ENCODE results near the gene ZNF534.
A peak's percentile ranks its signal among the peaks of the same experiment; 100 is the strongest.

The ZNF534 gene

GRCh38 chr19:52428937-52429336 is at the start of gene ZNF534:
Gene ZNF534, plus strand, starts transcription at chr19:52429148. Its CDS starts 2,327 bp downstream, at chr19:52431475.
- H3K27me3 Mint-ChIP-seq, result no peaks in the 10 kb centered on the region
- peaks cover 30 to 32% of the 10 kb centered on the region in 2 donors for H3K9me3 Mint-ChIP-seq
- no peak for DNase-seq
- no peak within 1 kb of the TSS for H3K4me3 Mint-ChIP-seq
- H3K4me1 Mint-ChIP-seq, result no peaks in the 10 kb centered on the region
- no peak within 1 kb of the TSS for H3K27ac Mint-ChIP-seq
- H3K36me3 Mint-ChIP-seq, result peaks cover 33 to 43% of the 10 kb centered on the region in 2 donors
- ATAC-seq (replicated peaks), result no peak

DNA sequence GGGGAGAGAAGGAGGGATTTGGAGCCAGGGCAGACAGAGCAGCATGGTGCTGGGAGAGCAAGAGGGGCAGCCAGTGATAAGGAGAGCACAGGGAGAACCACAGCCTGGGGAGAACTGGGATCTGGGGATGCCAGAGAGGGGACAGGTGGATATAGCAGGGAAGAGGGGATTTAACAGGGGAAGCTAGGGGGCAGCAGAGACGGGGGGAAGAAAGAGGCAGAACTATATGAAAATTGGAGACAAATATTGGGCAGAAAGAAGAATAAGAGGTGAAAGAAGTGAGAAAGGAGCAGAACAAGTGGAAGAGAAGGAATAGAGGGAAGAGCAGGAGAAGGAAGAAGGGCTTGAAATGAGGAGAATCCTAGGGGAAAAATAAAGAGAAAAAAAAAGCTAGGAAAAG is 37.8 kb upstream of the ZNF534 start:
- Mint-ChIP-seq H3K4me1 (no peaks in the 10 kb centered on the region), H3K27me3 (no peaks in the 10 kb centered on the region), H3K9me3 (peaks cover 31% of the 10 kb centered on the region in 2 donors), H3K36me3 (peaks cover 76 to 80% of the 10 kb centered on the region in 2 donors), H3K4me3 (no peak overlapping the region), H3K27ac (no peak overlapping the region)
- ATAC-seq (replicated peaks), result no peak
- no peak for DNase-seq

DNA sequence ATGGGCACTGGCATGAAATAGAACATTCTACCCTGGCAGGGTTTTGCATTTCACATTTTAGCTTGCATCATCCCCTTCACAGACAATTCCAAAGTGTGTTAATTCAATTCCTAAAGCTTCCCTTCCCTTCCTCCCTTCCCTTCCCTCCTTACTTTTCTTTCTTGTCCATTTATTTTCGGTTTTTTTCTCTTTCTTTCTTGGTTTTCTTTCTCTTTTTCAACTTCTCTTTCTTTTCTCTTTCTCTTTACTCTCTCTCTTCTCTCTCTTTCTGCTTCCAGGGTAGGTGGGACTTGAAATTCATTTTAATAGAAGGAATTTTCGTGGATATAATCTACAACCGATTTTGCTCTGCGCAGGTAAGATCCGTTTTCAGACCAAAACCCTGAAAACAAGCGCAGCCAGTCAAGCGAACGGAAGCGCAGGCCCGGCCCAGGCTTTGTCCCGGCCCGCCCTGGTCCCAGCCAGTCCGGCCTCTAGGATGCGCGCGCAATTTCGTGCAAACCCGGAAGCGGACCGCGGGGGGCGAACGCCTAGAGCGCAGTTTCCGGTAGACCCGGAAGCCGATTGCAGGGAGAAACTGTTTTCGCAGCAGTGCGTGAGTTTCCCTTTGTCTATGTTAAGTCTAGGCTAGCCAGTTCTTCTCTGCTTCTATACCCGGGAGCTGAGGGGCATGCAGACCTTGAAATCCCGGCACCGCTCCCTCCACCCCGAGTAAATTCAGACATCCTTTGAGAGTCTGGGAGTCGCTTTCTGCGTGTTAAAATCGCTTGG is 31.5 kb upstream of the ZNF534 start, which contains the start of gene ZNF528:
Gene ZNF528 (plus strand): TSS at position 540 of the 771 bp plus-strand sequence. CDS start 4,165 bp downstream, outside the sequence.
- H3K4me3 Mint-ChIP-seq, result peak within 1 kb of the TSS; percentile 89 to 92
- ATAC-seq (replicated peaks) (peak; percentile 99 to 100), DNase-seq (peak; percentile 95)
- H3K4me1 Mint-ChIP-seq, result peaks cover 14 to 19% of the 10 kb centered on the region in 2 donors
- H3K9me3 Mint-ChIP-seq, result peaks cover 25 to 38% of the 10 kb centered on the region in 2 donors
- H3K27me3 Mint-ChIP-seq, result no peaks in the 10 kb centered on the region
- peak within 1 kb of the TSS; percentile 97 for H3K27ac Mint-ChIP-seq
- peaks cover 76 to 87% of the 10 kb centered on the region in 2 donors for H3K36me3 Mint-ChIP-seq

DNA sequence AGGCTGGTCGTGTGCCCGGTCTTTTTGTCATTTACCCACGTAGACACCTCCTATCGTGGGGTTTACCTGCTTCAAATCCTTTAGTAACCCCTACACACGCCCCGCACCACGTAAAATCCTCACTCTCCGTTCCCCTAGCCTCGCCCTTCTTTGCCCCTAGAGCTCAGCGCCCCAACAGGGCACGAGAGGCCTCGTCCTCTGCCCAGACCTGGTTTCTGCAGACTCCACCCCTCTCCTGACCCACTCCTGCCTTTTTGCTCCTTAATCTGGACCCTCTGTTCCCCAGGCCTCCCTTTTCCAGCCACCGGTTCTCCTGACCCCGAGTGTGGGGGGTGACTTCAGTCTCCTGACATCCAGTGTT is 30.9 kb upstream of the ZNF534 start:
- H3K27me3 Mint-ChIP-seq, result no peaks in the 10 kb centered on the region
- H3K4me1 Mint-ChIP-seq, result peaks cover 14 to 19% of the 10 kb centered on the region in 2 donors
- peaks cover 24 to 36% of the 10 kb centered on the region in 2 donors for H3K9me3 Mint-ChIP-seq
- H3K36me3 Mint-ChIP-seq, result peaks cover 74 to 86% of the 10 kb centered on the region in 2 donors
- DNase-seq, result peak; percentile 19
- peak overlapping the region; percentile 97 for H3K27ac Mint-ChIP-seq
- H3K4me3 Mint-ChIP-seq, result peak overlapping the region; percentile 89 to 92
- ATAC-seq (replicated peaks), result peak; percentile 73 to 75

DNA sequence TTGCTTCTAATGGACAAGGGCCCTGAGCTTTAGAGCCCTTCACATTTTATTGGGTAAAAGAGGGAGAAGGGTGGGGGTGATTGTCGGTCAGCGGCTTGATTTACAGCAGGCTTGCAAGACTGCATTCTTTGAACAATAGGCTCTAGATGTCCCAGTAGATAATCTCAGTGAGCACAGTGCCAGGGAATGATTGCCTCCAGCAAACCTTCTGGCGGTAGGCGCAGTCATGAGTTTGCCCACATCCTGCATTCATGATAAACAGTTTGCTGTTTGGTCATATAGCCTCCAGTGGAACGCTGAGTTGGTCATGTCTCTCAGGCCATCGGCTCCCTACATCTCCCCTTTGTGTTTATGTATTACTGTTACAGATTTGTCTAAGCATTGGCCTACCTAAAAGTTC is 18.7 kb upstream of the ZNF534 start:
- no peak for ATAC-seq (replicated peaks)
- Mint-ChIP-seq H3K4me3 (no peak overlapping the region), H3K36me3 (peaks cover 90 to 97% of the 10 kb centered on the region in 2 donors), H3K27ac (no peak overlapping the region), H3K9me3 (peaks cover 25 to 29% of the 10 kb centered on the region in 2 donors), H3K27me3 (no peaks in the 10 kb centered on the region), H3K4me1 (no peaks in the 10 kb centered on the region)
- DNase-seq, result no peak

DNA sequence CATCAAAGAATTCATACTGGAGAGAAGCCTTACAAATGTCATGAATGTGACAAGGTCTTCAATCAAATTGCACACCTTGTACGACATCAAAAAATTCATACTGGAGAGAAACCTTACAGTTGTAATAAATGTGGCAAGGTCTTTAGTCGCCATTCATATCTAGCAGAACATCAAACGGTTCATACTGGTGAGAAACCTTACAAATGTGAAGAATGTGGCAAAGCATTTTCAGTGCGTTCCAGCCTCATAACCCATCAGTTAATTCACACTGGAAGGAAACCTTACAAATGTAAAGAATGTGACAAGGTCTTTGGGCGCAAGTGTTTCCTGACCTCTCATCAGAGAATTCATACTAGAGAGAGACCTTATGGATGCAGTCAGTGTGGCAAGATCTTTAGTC is 13.2 kb upstream of the ZNF534 start:
- Mint-ChIP-seq H3K9me3 (peaks cover 26 to 30% of the 10 kb centered on the region in 2 donors), H3K27me3 (no peaks in the 10 kb centered on the region), H3K36me3 (peaks cover 44 to 48% of the 10 kb centered on the region in 2 donors), H3K4me3 (no peak overlapping the region), H3K27ac (no peak overlapping the region), H3K4me1 (no peaks in the 10 kb centered on the region)
- no peak for DNase-seq
- ATAC-seq (replicated peaks), result no peak

GRCh38 chr19:52442179-52442578 is 13.2 kb downstream of the ZNF534 start:
- Mint-ChIP-seq H3K27ac (no peak overlapping the region), H3K4me3 (no peak overlapping the region), H3K27me3 (peaks cover 0 to 4% of the 10 kb centered on the region in 2 donors), H3K4me1 (no peaks in the 10 kb centered on the region), H3K9me3 (peaks cover 40 to 41% of the 10 kb centered on the region in 2 donors), H3K36me3 (peaks cover 18 to 20% of the 10 kb centered on the region in 2 donors)
- DNase-seq (no peak), ATAC-seq (replicated peaks) (no peak)

GRCh38 chr19:52444506-52444905 is 15.6 kb downstream of the ZNF534 start:
- no peaks in the 10 kb centered on the region for H3K4me1 Mint-ChIP-seq
- peaks cover 8 to 13% of the 10 kb centered on the region in 2 donors for H3K27me3 Mint-ChIP-seq
- peaks cover 12 to 15% of the 10 kb centered on the region in 2 donors for H3K36me3 Mint-ChIP-seq
- no peak for ATAC-seq (replicated peaks)
- H3K9me3 Mint-ChIP-seq, result peaks cover 41 to 42% of the 10 kb centered on the region in 2 donors
- DNase-seq, result no peak
- no peak overlapping the region for H3K27ac Mint-ChIP-seq
- no peak overlapping the region for H3K4me3 Mint-ChIP-seq

- Mint-ChIP-seq H3K4me1 (peaks cover 7 to 19% of the 10 kb centered on the region in 2 donors), H3K4me3 (no peak overlapping the region), H3K27ac (no peak overlapping the region), H3K9me3 (peaks cover 50 to 53% of the 10 kb centered on the region in 2 donors), H3K36me3 (peaks cover 44 to 55% of the 10 kb centered on the region in 2 donors), H3K27me3 (peaks cover 13 to 40% of the 10 kb centered on the region in 2 donors)
- ATAC-seq (replicated peaks) (no peak), DNase-seq (no peak)
Measured at GRCh38 chr19:52451241-52451640, 22.3 kb downstream of the ZNF534 start.

- Mint-ChIP-seq H3K9me3 (peaks cover 59 to 61% of the 10 kb centered on the region in 2 donors), H3K36me3 (peaks cover 64 to 77% of the 10 kb centered on the region in 2 donors), H3K4me1 (peaks cover 7 to 19% of the 10 kb centered on the region in 2 donors), H3K27me3 (peaks cover 13 to 37% of the 10 kb centered on the region in 2 donors), H3K4me3 (peak within 1 kb of the TSS; percentile 92 to 93), H3K27ac (peak within 1 kb of the TSS; percentile 92)
- ATAC-seq (replicated peaks) (peak; percentile 98), DNase-seq (peak; percentile 79)
Measured at GRCh38 chr19:52453324-52454094, 24.6 kb downstream of the ZNF534 start, which contains the start of gene ZNF578. Gene ZNF578, plus strand, starts transcription at chr19:52453553. Its CDS starts 48,293 bp downstream, at chr19:52501846.

GRCh38 chr19:52464798-52465470 is 36.0 kb downstream of the ZNF534 start:
- H3K9me3 Mint-ChIP-seq, result peaks cover 37 to 43% of the 10 kb centered on the region in 2 donors

DNA sequence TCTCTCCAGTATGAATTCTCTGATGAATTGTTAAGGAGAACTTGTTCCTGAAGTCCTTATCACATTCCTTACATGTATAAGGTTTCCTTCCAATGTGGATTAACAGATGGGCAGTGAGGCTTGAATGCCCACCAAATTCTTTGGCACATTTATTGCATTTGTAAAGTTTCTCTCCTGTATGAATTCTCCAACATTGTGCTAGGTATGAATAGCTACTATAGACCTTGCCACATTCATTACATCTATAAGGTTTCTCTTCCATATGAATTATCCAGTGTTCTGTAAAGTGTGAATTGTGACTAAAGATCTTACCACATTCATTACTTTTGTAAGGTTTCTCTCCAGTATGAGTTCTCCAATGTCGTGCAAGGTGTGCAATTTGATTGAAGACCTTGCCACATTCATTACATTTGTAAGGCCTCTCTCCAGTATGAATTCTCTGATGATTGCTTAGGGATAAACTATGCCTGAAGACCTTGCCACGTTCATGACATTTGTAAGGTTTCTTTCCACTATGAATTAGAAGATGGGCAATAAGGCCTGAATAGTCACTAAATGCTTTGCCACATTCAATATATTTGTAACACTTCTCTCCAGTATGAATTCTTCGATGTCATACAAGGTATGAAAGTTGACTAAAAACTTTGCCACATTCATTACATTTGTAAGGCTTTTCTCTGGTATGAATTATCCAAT is 44.9 kb downstream of the ZNF534 start:
- ATAC-seq (replicated peaks), result no peak
- no peak for DNase-seq
- Mint-ChIP-seq H3K27ac (no peak overlapping the region), H3K36me3 (peaks cover 41 to 61% of the 10 kb centered on the region in 2 donors), H3K27me3 (no peaks in the 10 kb centered on the region), H3K9me3 (peaks cover 40% of the 10 kb centered on the region in 2 donors), H3K4me3 (no peak overlapping the region), H3K4me1 (no peaks in the 10 kb centered on the region)

More at GRCh38 chr19:52464798-52465470, 36.0 kb downstream of the ZNF534 start:
- Mint-ChIP-seq H3K4me3 (no peak overlapping the region), H3K27ac (no peak overlapping the region), H3K4me1 (no peaks in the 10 kb centered on the region), H3K36me3 (peaks cover 52 to 74% of the 10 kb centered on the region in 2 donors), H3K27me3 (no peaks in the 10 kb centered on the region)
- ATAC-seq (replicated peaks) (no peak), DNase-seq (no peak)

GRCh38 chr19:52474351-52475127 is 45.6 kb downstream of the ZNF534 start:
- no peaks in the 10 kb centered on the region for H3K27me3 Mint-ChIP-seq
- DNase-seq, result no peak
- peaks cover 38 to 54% of the 10 kb centered on the region in 2 donors for H3K36me3 Mint-ChIP-seq
- H3K9me3 Mint-ChIP-seq, result peaks cover 38 to 39% of the 10 kb centered on the region in 2 donors
- no peaks in the 10 kb centered on the region for H3K4me1 Mint-ChIP-seq
- no peak for ATAC-seq (replicated peaks)
- peak overlapping the region; percentile 42 for H3K27ac Mint-ChIP-seq
- no peak overlapping the region for H3K4me3 Mint-ChIP-seq
